Neural cell (in vitro differentiated cells): Measurements from ENCODE around the gene NUP62. TPM values are rescaled to one million over a fixed set of nuclear protein-coding genes. Genes with fewer than 3 reads are reported as not detected.

Source experiments
- H2AFZ ChIP-seq: fragments of 200-600, 300-800 bp; sonication (generic), shearing (Covaris generic); 2 replicates; pipeline ENCODE4 v1.6.0; 2014; ENCODE audit warnings: low read depth, mild to moderate bottlenecking, antibody characterized with exemption, low read length, moderate library complexity
- H3F3A ChIP-seq: fragments of 200-600 bp; shearing (Covaris generic); 2 replicates; pipeline ENCODE4 v1.6.1; 2016; ENCODE audit warnings: mild to moderate bottlenecking, moderate library complexity, mixed read lengths, antibody characterized with exemption, low read length; ENCODE audit not compliant: insufficient read depth, poor library complexity, severe bottlenecking
- H3K27ac ChIP-seq: fragments of 200-600, 300-800 bp; sonication (generic), shearing (Covaris generic); 2 replicates; pipeline ENCODE4 v1.5.1; 2014; ENCODE audit warnings: mild to moderate bottlenecking, low read length, moderate library complexity
- H3K27me3 ChIP-seq: fragments of 300-800, 200-600 bp; sonication (generic), shearing (Covaris generic); 2 replicates; pipeline ENCODE4 v1.6.0; 2014; ENCODE audit warnings: mild to moderate bottlenecking, low read depth, low read length, moderate library complexity; ENCODE audit not compliant: insufficient read depth
- H3K36me3 ChIP-seq: fragments of 300-800, 200-600 bp; sonication (generic), shearing (Covaris generic); 2 replicates; pipeline ENCODE4 v1.5.1; 2014; ENCODE audit warnings: mild to moderate bottlenecking, antibody characterized with exemption, low read length, moderate library complexity; ENCODE audit not compliant: insufficient read depth
- H3K4me2 ChIP-seq: fragments of 300-800, 200-600 bp; sonication (generic), shearing (Covaris generic); 2 replicates; pipeline ENCODE4 v1.6.0; 2014; ENCODE audit warnings: mild to moderate bottlenecking, low read length
- H3K4me3 ChIP-seq: fragments of 300-800, 200-600 bp; sonication (generic), shearing (Covaris generic); 2 replicates; pipeline ENCODE4 v1.5.1; 2014; ENCODE audit warnings: mild to moderate bottlenecking, low read length, moderate library complexity
- H3K79me2 ChIP-seq: fragments of 200-600 bp; shearing (Covaris generic); replicated peaks from 2 replicates; pipeline ENCODE4 v1.6.0; 2014; ENCODE audit warnings: mild to moderate bottlenecking, low read length, moderate library complexity; ENCODE audit not compliant: insufficient read depth
- H3K9ac ChIP-seq: fragments of 300-800, 200-600 bp; sonication (generic), shearing (Covaris generic); 2 replicates; pipeline ENCODE4 v1.6.1; 2016; ENCODE audit warnings: mild to moderate bottlenecking, low read length, mixed read lengths
- H3K9me2 ChIP-seq: fragments of 200-600 bp; shearing (Covaris generic); 2 replicates; pipeline ENCODE4 v1.6.1; 2016; ENCODE audit warnings: mild to moderate bottlenecking, low read length, mixed read lengths; ENCODE audit not compliant: insufficient read depth
- H3K9me3 ChIP-seq: fragments of 200-600, 300-800 bp; sonication (generic), shearing (Covaris generic); 2 replicates; pipeline ENCODE4 v1.6.1; 2016; ENCODE audit warnings: mild to moderate bottlenecking, mixed run types, low read length, moderate library complexity, mixed read lengths
- H4K20me1 ChIP-seq: fragments of 200-600 bp; shearing (Covaris generic); 2 replicates; pipeline ENCODE4 v1.6.1; 2016; ENCODE audit warnings: mild to moderate bottlenecking, mixed run types; ENCODE audit not compliant: insufficient read depth
- CTCF ChIP-seq: fragments of 450-650 bp; IDR thresholded peaks from 2 replicates; pipeline ENCODE4 v1.5.1; 2014; ENCODE audit warnings: antibody characterized with exemption, mild to moderate bottlenecking, moderate library complexity; ENCODE audit not compliant: poor library complexity, severe bottlenecking
- EP300 ChIP-seq: fragments of 450-650 bp; conservative IDR thresholded peaks from 2 replicates; pipeline ENCODE4 v1.6.1; 2014; ENCODE audit warnings: antibody characterized with exemption, mild to moderate bottlenecking, moderate library complexity; ENCODE audit not compliant: poor library complexity, severe bottlenecking
- EZH2 ChIP-seq: fragments of 200-600, 300-800 bp; shearing (Covaris generic), sonication (generic); IDR thresholded peaks from 2 replicates; pipeline ENCODE4 v1.6.1; 2014; ENCODE audit warnings: antibody characterized with exemption, low read length, borderline replicate concordance, mild to moderate bottlenecking; ENCODE audit not compliant: insufficient read depth, poor library complexity, severe bottlenecking
- MXI1 ChIP-seq: fragments of 450-650 bp; conservative IDR thresholded peaks from 2 replicates; pipeline ENCODE4 v1.6.1; 2014; ENCODE audit warnings: antibody characterized with exemption, mild to moderate bottlenecking; ENCODE audit not compliant: poor library complexity, severe bottlenecking
- POLR2AphosphoS5 ChIP-seq: IDR thresholded peaks from 2 replicates; pipeline ENCODE4 v1.6.1; 2012
- RAD21 ChIP-seq: fragments of 450-650 bp; conservative IDR thresholded peaks from 2 replicates; pipeline ENCODE4 v1.6.1; 2014; ENCODE audit warnings: antibody characterized with exemption, mild to moderate bottlenecking, moderate library complexity
- REST ChIP-seq: IDR thresholded peaks from 2 replicates; pipeline ENCODE4 v1.6.1; 2012; ENCODE audit warnings: borderline replicate concordance
- SMC3 ChIP-seq: fragments of 450-650 bp; conservative IDR thresholded peaks from 2 replicates; pipeline ENCODE4 v1.6.1; 2014; ENCODE audit warnings: antibody characterized with exemption, mild to moderate bottlenecking, moderate library complexity; ENCODE audit not compliant: poor library complexity
- TAF1 ChIP-seq: IDR thresholded peaks from 2 replicates; pipeline ENCODE4 v1.6.1; 2012; ENCODE audit warnings: low read depth
- polyA plus RNA-seq: library from polyadenylated mRNA; depleted of rRNA; stranded (reverse); fragments of >200 nt; gene quantifications from 2 replicates; pipeline ENCODE4 v1.2.3, GENCODE V29; 2014

The NUP62 gene
- polyA plus RNA-seq, 1 donor from 2014 or later = 24.9 TPM

GRCh38 chr19:49951806-49952478 lies 22.6 kb upstream of the NUP62 start:
- Histone ChIP-seq H3K9me3 (no peaks in the 10 kb centered on the region), H3K36me3 (no peaks in the 10 kb centered on the region), H3K4me3 (no peak overlapping the region), H3K9me2 (no peaks in the 10 kb centered on the region), H3K4me2 (no peak overlapping the region), H4K20me1 (no peaks in the 10 kb centered on the region), H3K9ac (no peak overlapping the region), H3K27ac (no peak overlapping the region), H3K27me3 (no peaks in the 10 kb centered on the region), H3F3A (no peaks in the 10 kb centered on the region), H2AFZ (no peak overlapping the region), H3K79me2 (no peaks in the 10 kb centered on the region)
- TF ChIP-seq EP300 = no peak
- no peak for TF ChIP-seq TAF1
- TF ChIP-seq CTCF = no peak

GRCh38 chr19:49950956-49951526 lies 21.7 kb upstream of the NUP62 start:
- Histone ChIP-seq H4K20me1 (no peaks in the 10 kb centered on the region), H3K27ac (no peak overlapping the region), H3F3A (no peaks in the 10 kb centered on the region), H3K79me2 (no peaks in the 10 kb centered on the region), H3K9me2 (no peaks in the 10 kb centered on the region), H3K27me3 (no peaks in the 10 kb centered on the region), H3K36me3 (no peaks in the 10 kb centered on the region), H2AFZ (no peak overlapping the region), H3K4me3 (no peak overlapping the region), H3K4me2 (no peak overlapping the region), H3K9me3 (no peaks in the 10 kb centered on the region), H3K9ac (no peak overlapping the region)
- TF ChIP-seq RAD21 (no peak), CTCF (no peak), TAF1 (no peak), EP300 (no peak), EZH2 (no peak), MXI1 (no peak), SMC3 (no peak), REST (no peak), POLR2AphosphoS5 (no peak)
